HepG2 (cell line): ENCODE data around the gene ARSB.

Experiments
- CBX5 ChIP-seq: sonication (generic); formaldehyde crosslinking; IDR thresholded peaks from 2 replicates; pipeline ENCODE4 v1.4.0; 2020; ENCODE audit warnings: missing genetic modification reagents, borderline replicate concordance
- EZH2 ChIP-seq: conservative IDR thresholded peaks from 2 replicates; pipeline ENCODE4 v1.6.1; 2012; ENCODE audit warnings: mild to moderate bottlenecking, low read depth, low read length, moderate library complexity
- HDAC1 ChIP-seq: sonication (generic); formaldehyde crosslinking; IDR thresholded peaks from 2 replicates; pipeline ENCODE4 v1.5.1; 2020; ENCODE audit warnings: mild to moderate bottlenecking, missing genetic modification reagents
- MTA3 ChIP-seq: sonication (generic); formaldehyde crosslinking; IDR thresholded peaks from 2 replicates; pipeline ENCODE4 v1.4.0; 2020; ENCODE audit warnings: missing genetic modification reagents
- POGK ChIP-seq: sonication (generic); formaldehyde crosslinking; conservative IDR thresholded peaks from 2 replicates; pipeline ENCODE4 v1.8.0; 2022; ENCODE audit warnings: mild to moderate bottlenecking, moderate library complexity, missing genetic modification reagents
- POLR2A ChIP-seq, 2 experiments: IDR thresholded peaks; 2 replicates each; pipeline ENCODE4 v1.6.1; 2011; ENCODE audit warnings: low read depth in 2 of 2, low read length in 2 of 2, mild to moderate bottlenecking in 1 of 2, moderate library complexity in 1 of 2; ENCODE audit not compliant: insufficient read depth in 1 of 2
- PREB ChIP-seq: sonication (generic); formaldehyde crosslinking; IDR thresholded peaks from 2 replicates; pipeline ENCODE4 v1.4.0; 2020; ENCODE audit warnings: missing genetic modification reagents
- RXRA ChIP-seq: sonication (generic); formaldehyde crosslinking; IDR thresholded peaks from 2 replicates; pipeline ENCODE4 v1.5.1; 2020; ENCODE audit warnings: missing genetic modification reagents
- SNRNP70 ChIP-seq: fragments of 200-400 bp; formaldehyde crosslinking; IDR thresholded peaks from 2 replicates; pipeline ENCODE4 v1.6.1; 2017; ENCODE audit warnings: mild to moderate bottlenecking, low read depth, low read length, moderate library complexity
- ZNF350 ChIP-seq: sonication (generic); formaldehyde crosslinking; IDR thresholded peaks from 2 replicates; pipeline ENCODE4 v1.4.0; 2020; ENCODE audit warnings: mild to moderate bottlenecking, low read depth, missing genetic modification reagents, borderline replicate concordance
- TF ChIP-seq, protein P1 (sequence below): sonication (generic); formaldehyde crosslinking; IDR thresholded peaks from 2 replicates; pipeline ENCODE4 v1.5.0; 2020; ENCODE audit warnings: mild to moderate bottlenecking, missing genetic modification reagents, moderate library complexity
- TF ChIP-seq, protein P2 (sequence below): sonication (generic); formaldehyde crosslinking; IDR thresholded peaks from 2 replicates; pipeline ENCODE4 v1.5.1; 2020; ENCODE audit warnings: missing genetic modification reagents, mild to moderate bottlenecking, borderline replicate concordance

- no peak for TF ChIP-seq POGK (CRISPR knock-in tag)
- no peak for TF ChIP-seq ZNF350 (CRISPR knock-in tag)
- TF ChIP-seq, protein P1, sequence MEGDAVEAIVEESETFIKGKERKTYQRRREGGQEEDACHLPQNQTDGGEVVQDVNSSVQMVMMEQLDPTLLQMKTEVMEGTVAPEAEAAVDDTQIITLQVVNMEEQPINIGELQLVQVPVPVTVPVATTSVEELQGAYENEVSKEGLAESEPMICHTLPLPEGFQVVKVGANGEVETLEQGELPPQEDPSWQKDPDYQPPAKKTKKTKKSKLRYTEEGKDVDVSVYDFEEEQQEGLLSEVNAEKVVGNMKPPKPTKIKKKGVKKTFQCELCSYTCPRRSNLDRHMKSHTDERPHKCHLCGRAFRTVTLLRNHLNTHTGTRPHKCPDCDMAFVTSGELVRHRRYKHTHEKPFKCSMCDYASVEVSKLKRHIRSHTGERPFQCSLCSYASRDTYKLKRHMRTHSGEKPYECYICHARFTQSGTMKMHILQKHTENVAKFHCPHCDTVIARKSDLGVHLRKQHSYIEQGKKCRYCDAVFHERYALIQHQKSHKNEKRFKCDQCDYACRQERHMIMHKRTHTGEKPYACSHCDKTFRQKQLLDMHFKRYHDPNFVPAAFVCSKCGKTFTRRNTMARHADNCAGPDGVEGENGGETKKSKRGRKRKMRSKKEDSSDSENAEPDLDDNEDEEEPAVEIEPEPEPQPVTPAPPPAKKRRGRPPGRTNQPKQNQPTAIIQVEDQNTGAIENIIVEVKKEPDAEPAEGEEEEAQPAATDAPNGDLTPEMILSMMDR (CRISPR knock-in tag) = no peak
- no peak for TF ChIP-seq POLR2A (IDR thresholded peaks at IDR 0.05; ENCODE audit: insufficient read depth in 1 of 2, low read depth in 2 of 2, low read length in 2 of 2)
- no peak for TF ChIP-seq EZH2
- TF ChIP-seq, protein P2, sequence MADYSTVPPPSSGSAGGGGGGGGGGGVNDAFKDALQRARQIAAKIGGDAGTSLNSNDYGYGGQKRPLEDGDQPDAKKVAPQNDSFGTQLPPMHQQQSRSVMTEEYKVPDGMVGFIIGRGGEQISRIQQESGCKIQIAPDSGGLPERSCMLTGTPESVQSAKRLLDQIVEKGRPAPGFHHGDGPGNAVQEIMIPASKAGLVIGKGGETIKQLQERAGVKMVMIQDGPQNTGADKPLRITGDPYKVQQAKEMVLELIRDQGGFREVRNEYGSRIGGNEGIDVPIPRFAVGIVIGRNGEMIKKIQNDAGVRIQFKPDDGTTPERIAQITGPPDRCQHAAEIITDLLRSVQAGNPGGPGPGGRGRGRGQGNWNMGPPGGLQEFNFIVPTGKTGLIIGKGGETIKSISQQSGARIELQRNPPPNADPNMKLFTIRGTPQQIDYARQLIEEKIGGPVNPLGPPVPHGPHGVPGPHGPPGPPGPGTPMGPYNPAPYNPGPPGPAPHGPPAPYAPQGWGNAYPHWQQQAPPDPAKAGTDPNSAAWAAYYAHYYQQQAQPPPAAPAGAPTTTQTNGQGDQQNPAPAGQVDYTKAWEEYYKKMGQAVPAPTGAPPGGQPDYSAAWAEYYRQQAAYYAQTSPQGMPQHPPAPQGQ (CRISPR knock-in tag) = no peak
- no peak for TF ChIP-seq PREB
- TF ChIP-seq RXRA = no peak
- no peak for TF ChIP-seq MTA3 (CRISPR knock-in tag)
- no peak for TF ChIP-seq HDAC1
- TF ChIP-seq SNRNP70 = no peak
- TF ChIP-seq CBX5 = no peak
Measured at GRCh38 chr5:78974011-78974410, 11.1 kb downstream of the ARSB start.
